ENCODE measurements around the gene TACC3. TPM values are rescaled to one million over a fixed set of nuclear protein-coding genes. Genes with fewer than 3 reads are reported as not detected.

Gene TACC3
- total RNA-seq, 1 donor, result 16.0 TPM

GRCh38 chr4:1792158-1792831, 71.0 kb downstream of the TACC3 start:
- TF ChIP-seq CTCF (IDR thresholded peaks at IDR 0.05; ENCODE audit: insufficient read depth, low read depth, low read length), result no peak
- no peak overlapping the region for H3K4me3 ChIP-seq (ENCODE audit: low read depth, low read length)
- no peak for DNase-seq (ENCODE audit: low read depth)

GRCh38 chr4:1792832-1793495, 71.6 kb downstream of the TACC3 start, which contains the start of gene FGFR3:
TSS of gene FGFR3 (plus strand) at chr4:1793293. CDS start at chr4:1793935, 642 bp downstream.
- TF ChIP-seq CTCF (IDR thresholded peaks at IDR 0.05; ENCODE audit: insufficient read depth, low read depth, low read length), result no peak
- DNase-seq (ENCODE audit: low read depth), result peak; percentile 6
- peak within 1 kb of the TSS; percentile 41 for H3K4me3 ChIP-seq (ENCODE audit: low read depth, low read length)

- peak; percentile 21 for DNase-seq (ENCODE audit: low read depth)
- no peak for TF ChIP-seq CTCF (IDR thresholded peaks at IDR 0.05; ENCODE audit: insufficient read depth, low read depth, low read length)
- peak overlapping the region; percentile 41 for H3K4me3 ChIP-seq (ENCODE audit: low read depth, low read length)
Observed at GRCh38 chr4:1793496-1793840, 72.1 kb downstream of the TACC3 start.

GRCh38 chr4:1793940-1794808, 72.9 kb downstream of the TACC3 start:
- no peak for TF ChIP-seq CTCF (IDR thresholded peaks at IDR 0.05; ENCODE audit: insufficient read depth, low read depth, low read length)
- DNase-seq (ENCODE audit: low read depth), result peak; percentile 11
- H3K4me3 ChIP-seq (ENCODE audit: low read depth, low read length), result peak overlapping the region; percentile 41

Small RNA genes lying within 50 kb of the gene (small RNA-seq; reads per million reads assigned to genes)
- not detected for gene RF00019

Other genes with a start within 250 kb of the TACC3 start
- gene FAM53A, start 37.2 kb upstream of the TACC3 start, total RNA-seq, result 0.86 and 2.3 TPM in 2 replicates
- 63.0 and 69.6 TPM in 2 replicates for gene SLBP, start 9.2 kb upstream of the TACC3 start, total RNA-seq
- 31.1 and 34.5 TPM in 2 replicates for gene TMEM129, start 198 bp upstream of the TACC3 start, total RNA-seq
- 0.32 and 0.86 TPM in 2 replicates for gene FGFR3, start 71.8 kb downstream of the TACC3 start, total RNA-seq
- 80.2 and 91.5 TPM in 2 replicates for gene LETM1, start 134.6 kb downstream of the TACC3 start, total RNA-seq
- gene NSD2, start 149.9 kb downstream of the TACC3 start, total RNA-seq, result 61.5 and 67.8 TPM in 2 replicates